SK-N-SH treated with all-trans-retinoic acid at 6 μM for 48 hours (cell line): Measurements from ENCODE around the gene CIZ1.

Experiments used
- ISL1 ChIP-seq: fragments of 250-450 bp; sonication (Bioruptor Pico); IDR thresholded peaks from 2 replicates; pipeline ENCODE4 v2.1.2; 2022; ENCODE audit warnings: mild to moderate bottlenecking, moderate library complexity
- PPARA ChIP-seq: fragments of 250-450 bp; sonication (Bioruptor Pico); IDR thresholded peaks from 2 replicates; pipeline ENCODE4 v1.5.0; 2020; ENCODE audit warnings: mild to moderate bottlenecking, borderline replicate concordance
- SNAI2 ChIP-seq: fragments of 250-450 bp; sonication (Bioruptor Pico); IDR thresholded peaks from 2 replicates; pipeline ENCODE4 v1.5.0; 2020; ENCODE audit warnings: mild to moderate bottlenecking, moderate library complexity
- TOX ChIP-seq: fragments of 250-450 bp; sonication (Bioruptor Pico); IDR thresholded peaks from 2 replicates; pipeline ENCODE4 v1.8.0; 2021; ENCODE audit warnings: mild to moderate bottlenecking, moderate library complexity, borderline replicate concordance
- ZC3H10 ChIP-seq: fragments of 250-450 bp; sonication (Bioruptor Pico); IDR thresholded peaks from 2 replicates; pipeline ENCODE4 v1.5.1; 2021; ENCODE audit warnings: mild to moderate bottlenecking, moderate library complexity
- TF ChIP-seq, protein P1 (sequence below): fragments of 250-450 bp; sonication (Bioruptor Pico); IDR thresholded peaks from 2 replicates; pipeline ENCODE4 v1.5.1; 2021; ENCODE audit warnings: mild to moderate bottlenecking, moderate library complexity

DNA sequence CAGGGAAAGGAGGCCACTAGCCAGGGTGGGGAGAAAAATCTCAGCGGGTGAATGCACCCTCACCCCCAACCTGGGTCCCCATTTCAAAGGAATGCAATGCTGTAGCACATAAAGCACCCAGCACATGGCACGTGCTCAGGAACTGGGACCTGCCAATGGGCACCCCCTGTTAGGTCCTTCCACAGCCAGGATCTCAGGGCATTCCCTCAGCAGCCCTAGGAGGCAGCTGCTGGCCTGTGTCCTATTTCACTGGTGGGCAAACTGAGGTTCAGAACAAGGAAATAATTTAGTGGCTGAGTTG lies 20.6 kb upstream of the CIZ1 start:
- TF ChIP-seq PPARA (CRISPR knock-in tag), result no peak
- no peak for TF ChIP-seq SNAI2
- TF ChIP-seq TOX, result no peak
- no peak for TF ChIP-seq ZC3H10 (CRISPR knock-in tag)
- TF ChIP-seq ISL1 (CRISPR knock-in tag), result no peak
- TF ChIP-seq, protein P1, sequence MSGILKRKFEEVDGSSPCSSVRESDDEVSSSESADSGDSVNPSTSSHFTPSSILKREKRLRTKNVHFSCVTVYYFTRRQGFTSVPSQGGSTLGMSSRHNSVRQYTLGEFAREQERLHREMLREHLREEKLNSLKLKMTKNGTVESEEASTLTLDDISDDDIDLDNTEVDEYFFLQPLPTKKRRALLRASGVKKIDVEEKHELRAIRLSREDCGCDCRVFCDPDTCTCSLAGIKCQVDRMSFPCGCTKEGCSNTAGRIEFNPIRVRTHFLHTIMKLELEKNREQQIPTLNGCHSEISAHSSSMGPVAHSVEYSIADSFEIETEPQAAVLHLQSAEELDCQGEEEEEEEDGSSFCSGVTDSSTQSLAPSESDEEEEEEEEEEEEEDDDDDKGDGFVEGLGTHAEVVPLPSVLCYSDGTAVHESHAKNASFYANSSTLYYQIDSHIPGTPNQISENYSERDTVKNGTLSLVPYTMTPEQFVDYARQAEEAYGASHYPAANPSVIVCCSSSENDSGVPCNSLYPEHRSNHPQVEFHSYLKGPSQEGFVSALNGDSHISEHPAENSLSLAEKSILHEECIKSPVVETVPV (CRISPR knock-in tag), result no peak
